Stimulated activated naive CD8-positive, alpha-beta T cell treated with anti-CD3 and anti-CD28 coated beads, Interleukin-15, amount 100 ng/mL, for 72 hours (primary cell): ENCODE data around the gene TSHR.
A peak's percentile ranks its signal among the peaks of the same experiment; 100 is the strongest.
"Not testable (repeated sequence)": the region's sequence is repeated elsewhere in the genome, so short reads cannot be mapped to it uniquely, and the experiment has no call there.

Experiments
- ATAC-seq: fragments of 150-1000 bp; cut with Tn5 transposase; 2 replicates; pipeline ENCODE4 v1.10.0; 2021; ENCODE audit warnings: mild to moderate bottlenecking, moderate library complexity
- DNase-seq, 2 donors: peaks; one replicate each; pipeline ENCODE4 v3.0.0; 2021 to 2022
- H3K27ac Mint-ChIP-seq, 2 donors: one replicate each; pipeline ENCODE4 v1.8.0; 2022; ENCODE audit warnings: mild to moderate bottlenecking in 2 of 2, mixed read lengths in 2 of 2, moderate library complexity in 2 of 2
- H3K27me3 Mint-ChIP-seq: one replicate; pipeline ENCODE4 v1.8.0; 2022; ENCODE audit warnings: mixed read lengths
- H3K4me1 Mint-ChIP-seq: one replicate; pipeline ENCODE4 v1.8.0; 2022; ENCODE audit warnings: mild to moderate bottlenecking, mixed read lengths
- H3K4me3 Mint-ChIP-seq, 2 donors: one replicate each; pipeline ENCODE4 v1.8.0; 2022; ENCODE audit warnings: mild to moderate bottlenecking in 2 of 2, mixed read lengths in 2 of 2, moderate library complexity in 1 of 2
- H3K9me3 Mint-ChIP-seq, 2 donors: one replicate each; pipeline ENCODE4 v1.8.0; 2022; ENCODE audit warnings: mixed read lengths in 2 of 2

Gene TSHR

GRCh38 chr14:80955416-80955941, at the start of gene TSHR:
Gene TSHR, plus strand, starts transcription at chr14:80955621. Its CDS starts 60 bp downstream, at chr14:80955681.
- H3K4me1 Mint-ChIP-seq: peaks cover 45% of the 10 kb centered on the region
- peak within 1 kb of the TSS; percentile 67 to 81 for H3K27ac Mint-ChIP-seq
- peak in 1 of 2 donors; percentile 19 for DNase-seq
- H3K9me3 Mint-ChIP-seq: no peaks in the 10 kb centered on the region
- H3K27me3 Mint-ChIP-seq: peaks cover 43% of the 10 kb centered on the region
- H3K4me3 Mint-ChIP-seq: peak within 1 kb of the TSS; percentile 89 to 97
- ATAC-seq: peak; percentile 16

GRCh38 chr14:80906336-80906735, 49.1 kb upstream of the TSHR start:
- ATAC-seq: no peak
- H3K4me1 Mint-ChIP-seq: peaks cover 4% of the 10 kb centered on the region
- H3K4me3 Mint-ChIP-seq: no peak overlapping the region
- no peaks in the 10 kb centered on the region for H3K27me3 Mint-ChIP-seq
- DNase-seq: no peak
- peak overlapping the region in 1 of 2 donors; percentile 38 for H3K27ac Mint-ChIP-seq
- no peaks in the 10 kb centered on the region for H3K9me3 Mint-ChIP-seq

- no peak for DNase-seq
- Mint-ChIP-seq H3K27me3 (no peaks in the 10 kb centered on the region), H3K9me3 (no peaks in the 10 kb centered on the region), H3K4me3 (no peak overlapping the region), H3K27ac (no peak overlapping the region), H3K4me1 (peaks cover 4% of the 10 kb centered on the region)
- ATAC-seq: no peak
Observed at GRCh38 chr14:80906946-80907345, 48.5 kb upstream of the TSHR start.

- not testable (repeated sequence) for H3K9me3 Mint-ChIP-seq, H3K4me1 Mint-ChIP-seq, H3K27ac Mint-ChIP-seq, H3K4me3 Mint-ChIP-seq, H3K27me3 Mint-ChIP-seq, DNase-seq, ATAC-seq
Observed at GRCh38 chr14:80912013-80912412, 43.4 kb upstream of the TSHR start.

- H3K27ac Mint-ChIP-seq: no peak overlapping the region
- no peak for ATAC-seq
- no peaks in the 10 kb centered on the region for H3K27me3 Mint-ChIP-seq
- no peak for DNase-seq
- H3K4me3 Mint-ChIP-seq: no peak overlapping the region
- H3K9me3 Mint-ChIP-seq: no peaks in the 10 kb centered on the region
- H3K4me1 Mint-ChIP-seq: peaks cover 15% of the 10 kb centered on the region
Observed at GRCh38 chr14:80919622-80920021, 35.8 kb upstream of the TSHR start.

GRCh38 chr14:80923368-80923767, 32.1 kb upstream of the TSHR start:
- Mint-ChIP-seq H3K27me3 (no peaks in the 10 kb centered on the region), H3K9me3 (peaks cover 0 to 8% of the 10 kb centered on the region in 2 donors), H3K27ac (no peak overlapping the region), H3K4me3 (no peak overlapping the region), H3K4me1 (peaks cover 27% of the 10 kb centered on the region)
- no peak for DNase-seq
- ATAC-seq: no peak

GRCh38 chr14:80924365-80925103, 30.9 kb upstream of the TSHR start:
- H3K4me3 Mint-ChIP-seq: no peak overlapping the region
- H3K9me3 Mint-ChIP-seq: peaks cover 0 to 8% of the 10 kb centered on the region in 2 donors
- no peaks in the 10 kb centered on the region for H3K27me3 Mint-ChIP-seq
- ATAC-seq: no peak
- no peak for DNase-seq
- H3K4me1 Mint-ChIP-seq: peaks cover 27% of the 10 kb centered on the region
- no peak overlapping the region for H3K27ac Mint-ChIP-seq

GRCh38 chr14:80926397-80927082, 28.9 kb upstream of the TSHR start:
- Mint-ChIP-seq H3K27ac (peak overlapping the region in 1 of 2 donors; percentile 10), H3K4me3 (no peak overlapping the region), H3K9me3 (peaks cover 0 to 8% of the 10 kb centered on the region in 2 donors), H3K4me1 (peaks cover 47% of the 10 kb centered on the region), H3K27me3 (no peaks in the 10 kb centered on the region)
- DNase-seq: no peak
- ATAC-seq: no peak

GRCh38 chr14:80927083-80927989, 28.1 kb upstream of the TSHR start:
- Mint-ChIP-seq H3K4me3 (no peak overlapping the region), H3K4me1 (peaks cover 54% of the 10 kb centered on the region), H3K9me3 (peaks cover 0 to 8% of the 10 kb centered on the region in 2 donors), H3K27me3 (no peaks in the 10 kb centered on the region), H3K27ac (no peak overlapping the region)
- DNase-seq: no peak
- no peak for ATAC-seq

- Mint-ChIP-seq H3K9me3 (peaks cover 0 to 15% of the 10 kb centered on the region in 2 donors), H3K4me1 (peaks cover 63% of the 10 kb centered on the region), H3K27ac (peak overlapping the region; percentile 96 to 97), H3K27me3 (no peaks in the 10 kb centered on the region), H3K4me3 (peak overlapping the region; percentile 8 to 63)
- DNase-seq (no peak), ATAC-seq (no peak)
Observed at GRCh38 chr14:80930095-80930494, 25.3 kb upstream of the TSHR start.

GRCh38 chr14:80930836-80931389, 24.5 kb upstream of the TSHR start:
- H3K27ac Mint-ChIP-seq: peak overlapping the region; percentile 96 to 97
- peak overlapping the region; percentile 8 to 63 for H3K4me3 Mint-ChIP-seq
- ATAC-seq: peak; percentile 98
- peaks cover 56% of the 10 kb centered on the region for H3K4me1 Mint-ChIP-seq
- DNase-seq: peak; percentile 62 to 83
- peaks cover 0 to 15% of the 10 kb centered on the region in 2 donors for H3K9me3 Mint-ChIP-seq
- H3K27me3 Mint-ChIP-seq: no peaks in the 10 kb centered on the region

GRCh38 chr14:80933282-80933681, 22.1 kb upstream of the TSHR start:
- Mint-ChIP-seq H3K27ac (no peak overlapping the region), H3K4me1 (peaks cover 51% of the 10 kb centered on the region), H3K27me3 (no peaks in the 10 kb centered on the region), H3K4me3 (no peak overlapping the region), H3K9me3 (peaks cover 0 to 7% of the 10 kb centered on the region in 2 donors)
- DNase-seq (no peak), ATAC-seq (no peak)

- DNase-seq: no peak
- H3K27ac Mint-ChIP-seq: no peak overlapping the region
- H3K9me3 Mint-ChIP-seq: peaks cover 0 to 7% of the 10 kb centered on the region in 2 donors
- H3K27me3 Mint-ChIP-seq: no peaks in the 10 kb centered on the region
- no peak for ATAC-seq
- no peak overlapping the region for H3K4me3 Mint-ChIP-seq
- peaks cover 51% of the 10 kb centered on the region for H3K4me1 Mint-ChIP-seq
Observed at GRCh38 chr14:80933686-80934085, 21.7 kb upstream of the TSHR start.

GRCh38 chr14:80940146-80940545, 15.3 kb upstream of the TSHR start:
- H3K27ac Mint-ChIP-seq: peak overlapping the region in 1 of 2 donors; percentile 48
- DNase-seq: peak; percentile 27 to 41
- ATAC-seq: peak; percentile 75
- H3K9me3 Mint-ChIP-seq: no peaks in the 10 kb centered on the region
- peak overlapping the region; percentile 46 to 59 for H3K4me3 Mint-ChIP-seq
- H3K27me3 Mint-ChIP-seq: no peaks in the 10 kb centered on the region
- peaks cover 32% of the 10 kb centered on the region for H3K4me1 Mint-ChIP-seq
